Endothelial cell of umbilical vein (primary cell): ENCODE measurements around the gene CTNS. TPM values are rescaled to one million over a fixed set of nuclear protein-coding genes. Genes with fewer than 3 reads are reported as not detected.

Source experiments
- BruUV-seq: library from RNA; stranded (reverse); fragments of 400-500 nt; replicated peaks from 2 replicates; lab custom pipeline; 2021; lab: Mats Ljungman, UMichigan
- CTCF ChIA-PET: fragments of 300-600, 350-600 bp; sonication (Branson Sonifier 250); formaldehyde crosslinking; loops from one replicate; lab custom pipeline; 2021; ENCODE audit warnings: antibody characterized with exemption, inconsistent platforms; lab: Charles Lee
- POLR2A ChIA-PET: fragments of 300-600, 350-600 bp; sonication (Branson Sonifier 250); formaldehyde crosslinking; loops from one replicate; lab custom pipeline; 2021; ENCODE audit warnings: antibody characterized with exemption, inconsistent platforms; lab: Charles Lee
- DNase-seq: peaks from one replicate; pipeline ENCODE4 v3.0.0-alpha.2; 2011; ENCODE audit warnings: low read depth, low spot score
- FAIRE-seq: peaks from 2 replicates; lab custom pipeline; 2011; peaks lifted over from hg19 to GRCh38; lab: Jason Lieb, UNC
- H2AFZ ChIP-seq: 2 replicates; pipeline ENCODE4 v1.6.0; 2012; ENCODE audit warnings: low read depth, low read length, control low read depth, inconsistent platforms
- H3K27ac ChIP-seq: 2 replicates; pipeline ENCODE4 v1.5.1; 2011; ENCODE audit warnings: low read depth, mild to moderate bottlenecking, control low read depth, low read length, moderate library complexity; ENCODE audit not compliant: insufficient read depth
- H3K27me3 ChIP-seq, 2 experiments: 2 replicates each; pipeline versions ENCODE4 v1.6.0 to v1.6.1; 2011; ENCODE audit warnings: low read length in 2 of 2, mixed read lengths in 1 of 2; ENCODE audit not compliant: control insufficient read depth in 2 of 2, insufficient read depth in 2 of 2
- H3K36me3 ChIP-seq, 2 experiments: 2 replicates in 1 of 2; 3 replicates in 1 of 2; pipeline ENCODE4 v1.5.1; 2011; ENCODE audit warnings: low read length in 2 of 2, mild to moderate bottlenecking in 1 of 2, moderate library complexity in 1 of 2; ENCODE audit not compliant: control insufficient read depth in 2 of 2, insufficient read depth in 2 of 2; ENCODE audit errors: extremely low read depth in 1 of 2
- H3K4me1 ChIP-seq: 3 replicates; pipeline ENCODE4 v1.5.1; 2011; ENCODE audit warnings: mild to moderate bottlenecking, low read length; ENCODE audit not compliant: control insufficient read depth, insufficient read depth; ENCODE audit errors: extremely low read depth
- H3K4me2 ChIP-seq: 2 replicates; pipeline ENCODE4 v1.6.1; 2011; ENCODE audit warnings: low read length, control low read depth, mixed read lengths; ENCODE audit not compliant: insufficient read depth
- H3K4me3 ChIP-seq, 3 experiments: fragments of 200-600 bp in 1 of 3; sonication (generic), shearing (Covaris generic) in 1 of 3; replicated peaks in 1 of 3; 2 replicates each; pipeline ENCODE4 v1.5.1; 2011 to 2016; ENCODE audit warnings: control low read depth in 3 of 3, low read length in 3 of 3, mild to moderate bottlenecking in 2 of 3, inconsistent platforms in 1 of 3, low read depth in 1 of 3, moderate library complexity in 1 of 3; ENCODE audit not compliant: insufficient read depth in 1 of 3
- H3K79me2 ChIP-seq: 2 replicates; pipeline ENCODE4 v1.6.0; 2012; ENCODE audit warnings: low read length, inconsistent platforms; ENCODE audit not compliant: control insufficient read depth, insufficient read depth
- H3K9ac ChIP-seq: replicated peaks from 2 replicates; pipeline ENCODE3; 2011; ENCODE audit warnings: low read length, control low read depth; ENCODE audit not compliant: insufficient read depth; ENCODE audit errors: extremely low read depth
- H3K9me1 ChIP-seq: replicated peaks from 3 replicates; pipeline ENCODE4 v1.6.0; 2011; ENCODE audit warnings: mild to moderate bottlenecking, low read length; ENCODE audit not compliant: control insufficient read depth, insufficient read depth; ENCODE audit errors: extremely low read depth
- H3K9me3 ChIP-seq: replicated peaks from 2 replicates; pipeline ENCODE4 v1.5.1; 2012; ENCODE audit warnings: low read length, inconsistent platforms; ENCODE audit not compliant: control insufficient read depth, insufficient read depth
- H4K20me1 ChIP-seq: replicated peaks from 2 replicates; pipeline ENCODE3; 2011; ENCODE audit warnings: mild to moderate bottlenecking, low read length; ENCODE audit not compliant: control insufficient read depth, insufficient read depth; ENCODE audit errors: extremely low read depth
- EZH2 ChIP-seq: IDR thresholded peaks from 2 replicates; pipeline ENCODE4 v1.6.1; 2012; ENCODE audit warnings: borderline replicate concordance, low read depth, mild to moderate bottlenecking, moderate library complexity, low read length, inconsistent platforms; ENCODE audit not compliant: severe bottlenecking
- FOS ChIP-seq: IDR thresholded peaks from 2 replicates; pipeline ENCODE4 v1.6.1; 2011; ENCODE audit warnings: mild to moderate bottlenecking, low read length, moderate library complexity, borderline replicate concordance; ENCODE audit not compliant: insufficient read depth
- GATA2 ChIP-seq: IDR thresholded peaks from 2 replicates; pipeline ENCODE4 v1.7.0; 2011; ENCODE audit warnings: low read depth, mild to moderate bottlenecking, moderate library complexity, mixed read lengths, low read length; ENCODE audit not compliant: insufficient read length, insufficient read depth
- JUN ChIP-seq: IDR thresholded peaks from 2 replicates; pipeline ENCODE4 v1.6.1; 2011; ENCODE audit warnings: borderline replicate concordance, low read depth; ENCODE audit not compliant: insufficient read length, insufficient read depth
- MAX ChIP-seq: IDR thresholded peaks from 2 replicates; pipeline ENCODE4 v1.6.1; 2011; ENCODE audit not compliant: insufficient read depth, insufficient read length
- MYC ChIP-seq: IDR thresholded peaks from one replicate; pipeline ENCODE4 v1.6.1; 2011; ENCODE audit warnings: mild to moderate bottlenecking, low read depth, low read length
- POLR2A ChIP-seq: IDR thresholded peaks from 2 replicates; pipeline ENCODE4 v1.6.1; 2012; ENCODE audit warnings: low read depth, mild to moderate bottlenecking, control low read depth, low read length
- POLR2AphosphoS5 ChIP-seq: IDR thresholded peaks from 2 replicates; pipeline ENCODE4 v1.6.1; 2012; ENCODE audit warnings: low read depth, mild to moderate bottlenecking, control low read depth, low read length, moderate library complexity; ENCODE audit not compliant: insufficient read depth
- dilution Hi-C: fragments of 300-500 bp; cut with MboI; formaldehyde crosslinking; loops from one replicate; pipeline ENCODE4 v1.15.0; 2019; ENCODE audit warnings: low sequenced_read_pairs; ENCODE audit not compliant: extremely low pct_ligation_motif_present
- intact Hi-C: fragments of 100-400 bp; cut with micrococcal nuclease; formaldehyde crosslinking; loops from one replicate; pipeline ENCODE4 v1.10.0; 2022
- polyA plus RNA-seq, 4 experiments: library from polyadenylated mRNA; depleted of rRNA in 3 of 4; stranded (reverse) in 3 of 4; unstranded in 1 of 4; fragments of >200 nt; gene quantifications; 2 replicates each; pipeline versions ENCODE4 v1.2.1 to v1.2.3, GENCODE V29; 2011 to 2012; ENCODE audit warnings: missing spikeins in 1 of 4
- total RNA-seq: library from RNA; stranded (reverse); gene quantifications from 2 replicates; pipeline ENCODE4 v1.2.3, GENCODE V29; 2021
- TF ChIP-seq, protein P1 (sequence below), 2 donors: IDR thresholded peaks; 1 replicate in 1 of 2; 2 replicates in 1 of 2; pipeline ENCODE4 v1.5.1; 2011; ENCODE audit warnings: low read length in 2 of 2, mild to moderate bottlenecking in 2 of 2, moderate library complexity in 2 of 2, control low read depth in 1 of 2, inconsistent platforms in 1 of 2, low read depth in 1 of 2; ENCODE audit not compliant: insufficient read depth in 1 of 2; ENCODE audit errors: extremely low read depth in 1 of 2

CTNS gene
- total and polyA plus RNA-seq, 2 donors (not counting 3 experiments of a cell fraction or from before 2014, with no cell fraction given): 17.9 to 25.9 TPM

- dilution Hi-C loops: no loop called here
- Histone ChIP-seq H4K20me1 (no peaks in the 10 kb centered on the region), H2AFZ (no peak overlapping the region), H3K27me3 (no peaks in the 10 kb centered on the region), H3K36me3 (peaks cover 0 to 23% of the 10 kb centered on the region in 2 experiments), H3K9me1 (no peaks in the 10 kb centered on the region), H3K4me3 (no peak overlapping the region), H3K9ac (no peak overlapping the region), H3K9me3 (no peaks in the 10 kb centered on the region), H3K27ac (no peak overlapping the region), H3K4me1 (peaks cover 4% of the 10 kb centered on the region), H3K79me2 (no peaks in the 10 kb centered on the region), H3K4me2 (no peak overlapping the region)
- no TSS peak for BruUV-seq
- ChIA-PET CTCF (interaction anchor here (1.4 to 1.6 kb wide), 2 partner anchors 9 to 579 kb away, joined by 3 read pairs; partner anchors contain the start of genes CTNS and SHPK), POLR2A (no interaction called here)
- DNase-seq (no peak), FAIRE-seq (no peak)
- no peak for TF ChIP-seq EZH2
- no peak for TF ChIP-seq JUN
- no peak for TF ChIP-seq MYC
- TF ChIP-seq FOS: no peak
- TF ChIP-seq, protein P1, sequence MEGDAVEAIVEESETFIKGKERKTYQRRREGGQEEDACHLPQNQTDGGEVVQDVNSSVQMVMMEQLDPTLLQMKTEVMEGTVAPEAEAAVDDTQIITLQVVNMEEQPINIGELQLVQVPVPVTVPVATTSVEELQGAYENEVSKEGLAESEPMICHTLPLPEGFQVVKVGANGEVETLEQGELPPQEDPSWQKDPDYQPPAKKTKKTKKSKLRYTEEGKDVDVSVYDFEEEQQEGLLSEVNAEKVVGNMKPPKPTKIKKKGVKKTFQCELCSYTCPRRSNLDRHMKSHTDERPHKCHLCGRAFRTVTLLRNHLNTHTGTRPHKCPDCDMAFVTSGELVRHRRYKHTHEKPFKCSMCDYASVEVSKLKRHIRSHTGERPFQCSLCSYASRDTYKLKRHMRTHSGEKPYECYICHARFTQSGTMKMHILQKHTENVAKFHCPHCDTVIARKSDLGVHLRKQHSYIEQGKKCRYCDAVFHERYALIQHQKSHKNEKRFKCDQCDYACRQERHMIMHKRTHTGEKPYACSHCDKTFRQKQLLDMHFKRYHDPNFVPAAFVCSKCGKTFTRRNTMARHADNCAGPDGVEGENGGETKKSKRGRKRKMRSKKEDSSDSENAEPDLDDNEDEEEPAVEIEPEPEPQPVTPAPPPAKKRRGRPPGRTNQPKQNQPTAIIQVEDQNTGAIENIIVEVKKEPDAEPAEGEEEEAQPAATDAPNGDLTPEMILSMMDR (IDR thresholded peaks at IDR 0.05; ENCODE audit: extremely low read depth in 1 of 2, insufficient read depth in 1 of 2, low read depth in 1 of 2, low read length in 2 of 2): no peak
- TF ChIP-seq GATA2: no peak
- TF ChIP-seq POLR2A: no peak
- TF ChIP-seq MAX: no peak
- TF ChIP-seq POLR2AphosphoS5: no peak
- intact Hi-C loops: no loop called here
These were observed 8.8 kb upstream of the CTNS start for GRCh38 chr17:3627769-3628167.
